Mammary epithelial cell (primary cell): ENCODE measurements around the gene TMOD1.

Source experiments
- EZH2 ChIP-seq: IDR thresholded peaks from 2 replicates; pipeline ENCODE4 v1.6.1; 2012; ENCODE audit warnings: low read length, inconsistent platforms, borderline replicate concordance
- TF ChIP-seq, protein P1 (sequence below), 2 donors: IDR thresholded peaks in 1 of 2; conservative IDR thresholded peaks in 1 of 2; 2 replicates each; pipeline ENCODE4 v1.5.1; 2011 to 2012; ENCODE audit warnings: inconsistent platforms in 2 of 2, low read length in 2 of 2, mild to moderate bottlenecking in 2 of 2, control low read depth in 1 of 2, low read depth in 1 of 2; ENCODE audit not compliant: insufficient read depth in 1 of 2; ENCODE audit errors: extremely low read depth in 1 of 2

DNA sequence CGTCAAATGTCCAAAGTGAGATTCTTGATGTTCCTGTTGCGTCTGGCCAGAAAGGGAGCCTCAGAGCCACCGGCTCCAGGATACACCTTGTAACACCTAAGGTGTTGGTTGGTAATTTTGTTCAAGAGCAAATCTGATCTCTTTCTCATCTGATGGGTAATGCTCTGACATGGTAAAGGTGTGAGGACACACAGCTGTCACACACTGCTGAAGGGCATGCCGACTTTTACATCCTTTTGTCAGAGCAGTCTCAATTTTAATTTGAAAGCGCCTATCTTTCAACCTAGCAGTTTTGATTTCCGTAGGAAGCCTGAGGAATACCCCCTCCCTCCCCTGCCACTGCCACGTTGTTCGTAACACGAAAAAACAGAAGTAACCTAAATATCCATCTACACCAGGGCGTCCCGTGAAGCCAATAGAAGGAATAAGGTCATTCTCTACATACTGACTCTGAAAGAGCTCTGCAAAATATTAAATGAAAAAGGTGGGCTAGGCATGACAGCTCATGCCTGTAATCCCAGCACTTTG lies 74.3 kb downstream of the TMOD1 start:
- TF ChIP-seq, protein P1, sequence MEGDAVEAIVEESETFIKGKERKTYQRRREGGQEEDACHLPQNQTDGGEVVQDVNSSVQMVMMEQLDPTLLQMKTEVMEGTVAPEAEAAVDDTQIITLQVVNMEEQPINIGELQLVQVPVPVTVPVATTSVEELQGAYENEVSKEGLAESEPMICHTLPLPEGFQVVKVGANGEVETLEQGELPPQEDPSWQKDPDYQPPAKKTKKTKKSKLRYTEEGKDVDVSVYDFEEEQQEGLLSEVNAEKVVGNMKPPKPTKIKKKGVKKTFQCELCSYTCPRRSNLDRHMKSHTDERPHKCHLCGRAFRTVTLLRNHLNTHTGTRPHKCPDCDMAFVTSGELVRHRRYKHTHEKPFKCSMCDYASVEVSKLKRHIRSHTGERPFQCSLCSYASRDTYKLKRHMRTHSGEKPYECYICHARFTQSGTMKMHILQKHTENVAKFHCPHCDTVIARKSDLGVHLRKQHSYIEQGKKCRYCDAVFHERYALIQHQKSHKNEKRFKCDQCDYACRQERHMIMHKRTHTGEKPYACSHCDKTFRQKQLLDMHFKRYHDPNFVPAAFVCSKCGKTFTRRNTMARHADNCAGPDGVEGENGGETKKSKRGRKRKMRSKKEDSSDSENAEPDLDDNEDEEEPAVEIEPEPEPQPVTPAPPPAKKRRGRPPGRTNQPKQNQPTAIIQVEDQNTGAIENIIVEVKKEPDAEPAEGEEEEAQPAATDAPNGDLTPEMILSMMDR (conservative IDR thresholded peaks at IDR 0.05 in 1 of 2, IDR thresholded peaks at IDR 0.05 in 1 of 2; ENCODE audit: extremely low read depth in 1 of 2, insufficient read depth in 1 of 2, low read depth in 1 of 2, low read length in 2 of 2): no peak
- TF ChIP-seq EZH2: no peak
